ENCODE data around the gene POU1F1. TPM values are rescaled to one million over a fixed set of nuclear protein-coding genes. Genes with fewer than 3 reads are reported as not detected.

The POU1F1 gene
- total and polyA plus RNA-seq, 2 of the 4 experiments (the other 2 are of a cell fraction), result not detected

DNA sequence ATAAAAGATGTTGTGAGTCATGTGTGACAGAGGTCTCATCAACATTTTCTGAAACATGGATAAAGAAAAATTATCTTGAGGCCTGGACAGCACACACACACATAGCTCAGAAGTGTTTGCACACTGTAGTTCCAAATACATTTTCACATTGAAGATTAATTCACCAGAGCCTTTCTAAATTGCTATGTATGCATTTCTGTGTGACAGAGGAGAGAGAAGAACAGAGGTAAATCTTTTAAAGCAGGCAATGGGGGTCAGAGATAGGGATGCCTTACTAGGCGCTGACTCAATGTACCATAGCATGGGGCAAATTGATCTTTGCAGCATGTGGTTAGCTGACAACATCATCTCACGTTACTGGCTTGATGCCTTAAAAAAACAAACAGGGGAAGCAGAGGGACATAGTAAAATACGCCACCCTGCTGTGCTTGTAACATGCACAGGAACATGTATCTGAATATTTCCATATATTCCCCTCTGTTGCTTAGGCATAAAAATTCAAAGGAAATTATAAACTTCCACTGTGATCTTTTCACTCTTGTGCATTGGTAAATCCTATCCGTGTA, 7.7 kb downstream of the POU1F1 start:
- in situ Hi-C loops (cut with MboI; ENCODE audit: low sequenced_read_pairs), result no loop called here
- Histone ChIP-seq H2AK9ac (replicated peaks; ENCODE audit: low read depth, low read length, poor library complexity) (no peak overlapping the region), H3K4me1 (ENCODE audit: control insufficient read depth, insufficient read depth, low read length) (no peaks in the 10 kb centered on the region), H4K91ac (ENCODE audit: insufficient read depth, low read depth, low read length) (no peak overlapping the region), H3K9me1 (ENCODE audit: insufficient read depth, low read length) (no peaks in the 10 kb centered on the region), H3K9ac (ENCODE audit: low read depth, low read length) (no peak overlapping the region), H3K9me3 (ENCODE audit: control insufficient read depth, insufficient read depth, low read length) (no peaks in the 10 kb centered on the region), H3K18ac (ENCODE audit: low read depth, low read length) (no peak overlapping the region), H3K27ac (ENCODE audit: insufficient read depth, low read length) (no peak overlapping the region), H3K23ac (ENCODE audit: low read depth, low read length) (no peak overlapping the region), H3K79me1 (ENCODE audit: low read depth in 1 of 2, low read length in 2 of 2) (no peaks in the 10 kb centered on the region), H2BK20ac (ENCODE audit: low read depth, low read length) (no peak overlapping the region), H2BK15ac (ENCODE audit: low read depth, low read length) (no peak overlapping the region), H3K27me3 (ENCODE audit: control insufficient read depth, insufficient read depth, low read length) (no peaks in the 10 kb centered on the region), H3K4ac (ENCODE audit: low read depth, low read length) (no peak overlapping the region), H3K56ac (ENCODE audit: extremely low read depth, insufficient read depth, low read length) (no peak overlapping the region), H2AK5ac (ENCODE audit: low read depth, low read length) (no peak overlapping the region), H3K14ac (replicated peaks; ENCODE audit: low read depth, low read length) (no peak overlapping the region), H4K8ac (ENCODE audit: low read depth in 2 of 2, low read length in 2 of 2) (no peak overlapping the region), H2AFZ (replicated peaks; ENCODE audit: low read length, poor library complexity) (no peak overlapping the region), H2BK5ac (ENCODE audit: low read depth, low read length, poor library complexity, severe bottlenecking) (no peak overlapping the region), H3K36me3 (ENCODE audit: control insufficient read depth, insufficient read depth, low read length) (no peaks in the 10 kb centered on the region), H4K5ac (ENCODE audit: low read depth, low read length) (no peak overlapping the region), H2BK120ac (ENCODE audit: low read depth, low read length) (no peak overlapping the region), H3K4me2 (ENCODE audit: low read depth, low read length) (no peak overlapping the region), H3K4me3 (ENCODE audit: insufficient read depth, low read depth, low read length) (no peak overlapping the region), H4K20me1 (ENCODE audit: insufficient read depth, low read length) (no peaks in the 10 kb centered on the region)
- dilution Hi-C loops (cut with HindIII; ENCODE audit: low sequenced_read_pairs, unreplicated experiment), result no loop called here
- no TSS peak for BruUV-seq (replicated peaks)
- intact Hi-C loops (cut with micrococcal nuclease), result loop anchor here (10.0 kb wide), 1 partner anchor 494 kb away; no protein-coding TSS in a partner anchor
- WGBS, 2 experiments (ENCODE audit: extremely low coverage in 2 of 2, insufficient read length in 1 of 2), result no CpG with 5 or more reads among the region's 4 CpGs
- ChIA-PET CTCF (no interaction called here), POLR2A (ENCODE audit: unreplicated experiment) (no interaction called here)
- ATAC-seq (ENCODE audit: low read depth) (no peak), DNase-seq (peak; percentile 3)
- no peak for TF ChIP-seq FOS (IDR thresholded peaks at IDR 0.05; ENCODE audit: low read depth, low read length)
- TF ChIP-seq MAFK (IDR thresholded peaks at IDR 0.05; ENCODE audit: low read depth, low read length), result no peak
- TF ChIP-seq, protein P1, sequence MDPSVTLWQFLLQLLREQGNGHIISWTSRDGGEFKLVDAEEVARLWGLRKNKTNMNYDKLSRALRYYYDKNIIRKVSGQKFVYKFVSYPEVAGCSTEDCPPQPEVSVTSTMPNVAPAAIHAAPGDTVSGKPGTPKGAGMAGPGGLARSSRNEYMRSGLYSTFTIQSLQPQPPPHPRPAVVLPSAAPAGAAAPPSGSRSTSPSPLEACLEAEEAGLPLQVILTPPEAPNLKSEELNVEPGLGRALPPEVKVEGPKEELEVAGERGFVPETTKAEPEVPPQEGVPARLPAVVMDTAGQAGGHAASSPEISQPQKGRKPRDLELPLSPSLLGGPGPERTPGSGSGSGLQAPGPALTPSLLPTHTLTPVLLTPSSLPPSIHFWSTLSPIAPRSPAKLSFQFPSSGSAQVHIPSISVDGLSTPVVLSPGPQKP (IDR thresholded peaks at IDR 0.05; ENCODE audit: borderline replicate concordance, low read depth, low read length), result no peak
- no peak for TF ChIP-seq BHLHE40 (IDR thresholded peaks at IDR 0.05; ENCODE audit: low read depth, low read length)
- TF ChIP-seq CEBPB (IDR thresholded peaks at IDR 0.05; ENCODE audit: low read depth, low read length), result no peak
- TF ChIP-seq RCOR1 (IDR thresholded peaks at IDR 0.05; ENCODE audit: insufficient replicate concordance, low read length), result no peak
- no peak for TF ChIP-seq MXI1 (IDR thresholded peaks at IDR 0.05; ENCODE audit: borderline replicate concordance, low read depth, low read length)
- TF ChIP-seq, protein P2, sequence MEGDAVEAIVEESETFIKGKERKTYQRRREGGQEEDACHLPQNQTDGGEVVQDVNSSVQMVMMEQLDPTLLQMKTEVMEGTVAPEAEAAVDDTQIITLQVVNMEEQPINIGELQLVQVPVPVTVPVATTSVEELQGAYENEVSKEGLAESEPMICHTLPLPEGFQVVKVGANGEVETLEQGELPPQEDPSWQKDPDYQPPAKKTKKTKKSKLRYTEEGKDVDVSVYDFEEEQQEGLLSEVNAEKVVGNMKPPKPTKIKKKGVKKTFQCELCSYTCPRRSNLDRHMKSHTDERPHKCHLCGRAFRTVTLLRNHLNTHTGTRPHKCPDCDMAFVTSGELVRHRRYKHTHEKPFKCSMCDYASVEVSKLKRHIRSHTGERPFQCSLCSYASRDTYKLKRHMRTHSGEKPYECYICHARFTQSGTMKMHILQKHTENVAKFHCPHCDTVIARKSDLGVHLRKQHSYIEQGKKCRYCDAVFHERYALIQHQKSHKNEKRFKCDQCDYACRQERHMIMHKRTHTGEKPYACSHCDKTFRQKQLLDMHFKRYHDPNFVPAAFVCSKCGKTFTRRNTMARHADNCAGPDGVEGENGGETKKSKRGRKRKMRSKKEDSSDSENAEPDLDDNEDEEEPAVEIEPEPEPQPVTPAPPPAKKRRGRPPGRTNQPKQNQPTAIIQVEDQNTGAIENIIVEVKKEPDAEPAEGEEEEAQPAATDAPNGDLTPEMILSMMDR (conservative IDR thresholded peaks at IDR 0.05; ENCODE audit: low read depth, low read length), result no peak
- no peak for TF ChIP-seq RFX5 (IDR thresholded peaks at IDR 0.05; ENCODE audit: low read depth, low read length)
- TF ChIP-seq CHD1 (IDR thresholded peaks at IDR 0.05; ENCODE audit: low read depth, low read length), result no peak
- TF ChIP-seq USF2 (IDR thresholded peaks at IDR 0.05; ENCODE audit: low read depth, low read length), result no peak
- TF ChIP-seq MAZ (IDR thresholded peaks at IDR 0.05; ENCODE audit: borderline replicate concordance, low read depth, low read length), result no peak
- TF ChIP-seq NFE2L2 (IDR thresholded peaks at IDR 0.05; ENCODE audit: low read depth, low read length), result no peak
- TF ChIP-seq RAD21 (IDR thresholded peaks at IDR 0.05; ENCODE audit: low read length), result no peak
- no peak for TF ChIP-seq POLR2A (IDR thresholded peaks at IDR 0.05; ENCODE audit: low read depth, low read length)
- no peak for TF ChIP-seq SMC3 (IDR thresholded peaks at IDR 0.05; ENCODE audit: low read depth, low read length)

All from IMR-90 (cell line).